Esophagus muscularis mucosa (tissue), 4 donors: ENCODE results near the gene SLC5A4.
"Not testable (repeated sequence)": the region's sequence is repeated elsewhere in the genome, so short reads cannot be mapped to it uniquely, and the experiment has no call there.

Source experiments
- EP300 ChIP-seq: sonication (generic); formaldehyde crosslinking; IDR thresholded peaks from one replicate; pipeline ENCODE4 v1.6.1; 2017; ENCODE audit warnings: antibody characterized with exemption
- POLR2A ChIP-seq: fragments of 450-650 bp; IDR thresholded peaks from one replicate; pipeline ENCODE4 v1.6.1; 2017; ENCODE audit warnings: antibody characterized with exemption, moderate library complexity, mild to moderate bottlenecking, low read depth
- POLR2AphosphoS5 ChIP-seq, 2 donors: sonication (generic); formaldehyde crosslinking; IDR thresholded peaks; one replicate each; pipeline ENCODE4 v1.6.1; 2017; ENCODE audit warnings: antibody characterized with exemption in 2 of 2
- TF ChIP-seq, protein P1 (sequence below), 3 experiments: fragments of 200-600 bp in 2 of 3; fragments of 450-650 bp in 1 of 3; sonication (generic) in 2 of 3; IDR thresholded peaks; one replicate each; pipeline ENCODE4 v1.5.1; 2017 to 2019; ENCODE audit warnings: antibody characterized with exemption in 3 of 3, mild to moderate bottlenecking in 2 of 3, moderate library complexity in 1 of 3

DNA sequence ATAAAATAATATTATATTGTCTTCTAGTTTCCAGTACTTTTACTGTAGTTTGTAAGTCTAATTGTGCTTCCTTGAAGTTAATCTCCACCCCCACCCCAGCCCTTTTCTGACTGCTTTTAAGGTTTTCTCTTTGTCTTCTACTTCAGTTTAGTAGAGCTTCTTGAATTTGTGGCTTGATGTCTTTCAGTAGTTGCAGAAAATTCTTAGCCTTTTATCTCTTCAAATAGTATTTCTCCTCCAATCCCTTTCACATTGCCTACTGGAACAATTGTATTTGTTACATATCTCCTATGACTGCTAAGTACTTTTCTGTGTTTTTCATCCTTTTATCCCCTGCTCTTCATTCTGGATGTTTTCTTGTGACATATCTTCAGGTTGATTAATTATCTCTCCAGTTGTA, 38.8 kb upstream of the SLC5A4 start:
- TF ChIP-seq, protein P1, sequence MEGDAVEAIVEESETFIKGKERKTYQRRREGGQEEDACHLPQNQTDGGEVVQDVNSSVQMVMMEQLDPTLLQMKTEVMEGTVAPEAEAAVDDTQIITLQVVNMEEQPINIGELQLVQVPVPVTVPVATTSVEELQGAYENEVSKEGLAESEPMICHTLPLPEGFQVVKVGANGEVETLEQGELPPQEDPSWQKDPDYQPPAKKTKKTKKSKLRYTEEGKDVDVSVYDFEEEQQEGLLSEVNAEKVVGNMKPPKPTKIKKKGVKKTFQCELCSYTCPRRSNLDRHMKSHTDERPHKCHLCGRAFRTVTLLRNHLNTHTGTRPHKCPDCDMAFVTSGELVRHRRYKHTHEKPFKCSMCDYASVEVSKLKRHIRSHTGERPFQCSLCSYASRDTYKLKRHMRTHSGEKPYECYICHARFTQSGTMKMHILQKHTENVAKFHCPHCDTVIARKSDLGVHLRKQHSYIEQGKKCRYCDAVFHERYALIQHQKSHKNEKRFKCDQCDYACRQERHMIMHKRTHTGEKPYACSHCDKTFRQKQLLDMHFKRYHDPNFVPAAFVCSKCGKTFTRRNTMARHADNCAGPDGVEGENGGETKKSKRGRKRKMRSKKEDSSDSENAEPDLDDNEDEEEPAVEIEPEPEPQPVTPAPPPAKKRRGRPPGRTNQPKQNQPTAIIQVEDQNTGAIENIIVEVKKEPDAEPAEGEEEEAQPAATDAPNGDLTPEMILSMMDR (IDR thresholded peaks at IDR 0.05) = not testable (repeated sequence)
- not testable (repeated sequence) for TF ChIP-seq POLR2A; POLR2AphosphoS5 (IDR thresholded peaks at IDR 0.05); EP300
